B cell (primary cell): ENCODE results near the gene SWAP70. TPM values are rescaled to one million over a fixed set of nuclear protein-coding genes. Genes with fewer than 3 reads are reported as not detected.

Source experiments
- ATAC-seq: fragments of 200-7000 bp; cut with Tn5 transposase; one replicate; pipeline ENCODE4 v1.10.0; 2021; ENCODE audit warnings: low read depth, mild to moderate bottlenecking, moderate number of reproducible peaks, moderate library complexity
- CTCF ChIA-PET: fragments of 350-600 bp; sonication (Branson Sonifier 250); formaldehyde crosslinking; loops from one replicate; lab custom pipeline; 2021; ENCODE audit warnings: antibody characterized with exemption, inconsistent platforms; lab: Charles Lee
- POLR2A ChIA-PET: fragments of 350-600 bp; sonication (Branson Sonifier 250); formaldehyde crosslinking; loops from one replicate; lab custom pipeline; 2021; ENCODE audit warnings: antibody characterized with exemption; lab: Charles Lee
- DNase-seq: peaks from one replicate; pipeline ENCODE4 v3.0.0; 2013
- H2AFZ ChIP-seq: 2 replicates; pipeline ENCODE4 v1.6.1; 2012; ENCODE audit warnings: mild to moderate bottlenecking, low read depth, low read length; ENCODE audit not compliant: insufficient read depth, poor library complexity, severe bottlenecking
- H3K27ac ChIP-seq, 2 donors: 1 replicate in 1 of 2; 2 replicates in 1 of 2; pipeline ENCODE4 v1.5.1; 2012 to 2013; ENCODE audit warnings: low read length in 2 of 2, mild to moderate bottlenecking in 2 of 2, moderate library complexity in 1 of 2
- H3K27me3 ChIP-seq, 4 experiments: fragments of 200-600 bp in 1 of 4; sonication (generic) in 1 of 4; replicated peaks in 1 of 4; 1 replicate in 2 of 4; 2 replicates in 2 of 4; pipeline versions ENCODE4 v1.6.1 to v1.7.0; 2013 to 2016; ENCODE audit warnings: low read length in 3 of 4, mild to moderate bottlenecking in 2 of 4, mixed read lengths in 1 of 4, moderate library complexity in 1 of 4; ENCODE audit not compliant: insufficient read depth in 4 of 4, control insufficient read depth in 3 of 4; ENCODE audit errors: control extremely low read depth in 1 of 4
- H3K36me3 ChIP-seq, 2 experiments: replicated peaks in 1 of 2; 1 replicate in 1 of 2; 2 replicates in 1 of 2; pipeline versions ENCODE4 v1.6.1 to v1.7.1; 2013; ENCODE audit warnings: low read length in 1 of 2; ENCODE audit not compliant: insufficient read depth in 2 of 2, control insufficient read depth in 1 of 2; ENCODE audit errors: control extremely low read depth in 1 of 2, extremely low read depth in 1 of 2
- H3K4me1 ChIP-seq, 2 donors: fragments of 200-600 bp in 1 of 2; sonication (generic) in 1 of 2; 1 replicate in 1 of 2; 2 replicates in 1 of 2; pipeline versions ENCODE4 v1.5.1 to v1.6.1; 2013 to 2017; ENCODE audit warnings: low read length in 2 of 2; ENCODE audit not compliant: control insufficient read depth in 2 of 2, insufficient read depth in 2 of 2
- H3K4me2 ChIP-seq: replicated peaks from 2 replicates; pipeline ENCODE3; 2012; ENCODE audit warnings: mild to moderate bottlenecking, low read depth, low read length; ENCODE audit not compliant: poor library complexity, severe bottlenecking
- H3K4me3 ChIP-seq, 5 experiments: fragments of 200-600 bp in 1 of 5; sonication (generic) in 1 of 5; 1 replicate in 3 of 5; 2 replicates in 2 of 5; pipeline versions ENCODE4 v1.5.1 to v1.7.0; 2011 to 2016; ENCODE audit warnings: low read length in 4 of 5, mild to moderate bottlenecking in 4 of 5, low read depth in 2 of 5, control low read depth in 1 of 5, moderate library complexity in 1 of 5; ENCODE audit not compliant: insufficient read depth in 1 of 5; ENCODE audit errors: control extremely low read depth in 1 of 5, extremely low read depth in 1 of 5
- H3K79me2 ChIP-seq: fragments of 200-600 bp; sonication (generic); one replicate; pipeline ENCODE4 v1.6.0; 2016; ENCODE audit warnings: low read length; ENCODE audit not compliant: control insufficient read depth, insufficient read depth
- H3K9ac ChIP-seq: fragments of 200-600 bp; sonication (generic); 2 replicates; pipeline ENCODE4 v1.6.1; 2017; ENCODE audit warnings: mild to moderate bottlenecking, low read length, moderate library complexity
- H3K9me3 ChIP-seq, 3 donors: one replicate each; pipeline versions ENCODE4 v1.6.1 to v1.7.1; 2013; ENCODE audit warnings: low read length in 2 of 3; ENCODE audit not compliant: control insufficient read depth in 2 of 3, insufficient read depth in 1 of 3; ENCODE audit errors: control extremely low read depth in 1 of 3
- H4K20me1 ChIP-seq: 2 replicates; pipeline ENCODE4 v1.6.0; 2012; ENCODE audit warnings: mild to moderate bottlenecking, low read length; ENCODE audit not compliant: insufficient read depth, control insufficient read depth, poor library complexity, severe bottlenecking
- H3K27ac Mint-ChIP-seq: one replicate; pipeline ENCODE4 v1.8.0; 2021; ENCODE audit warnings: mixed read lengths
- H3K27me3 Mint-ChIP-seq: one replicate; pipeline ENCODE4 v1.8.0; 2021; ENCODE audit warnings: mixed read lengths
- H3K4me1 Mint-ChIP-seq: one replicate; pipeline ENCODE4 v1.8.0; 2021; ENCODE audit warnings: mixed read lengths
- H3K4me3 Mint-ChIP-seq: one replicate; pipeline ENCODE4 v1.8.0; 2021; ENCODE audit warnings: mixed read lengths
- H3K9me3 Mint-ChIP-seq: one replicate; pipeline ENCODE4 v1.8.0; 2022; ENCODE audit warnings: mixed read lengths; ENCODE audit not compliant: insufficient read depth
- CTCF ChIP-seq: fragments of 200-600 bp; IDR thresholded peaks from one replicate; pipeline ENCODE4 v1.8.0; 2022; ENCODE audit warnings: antibody characterized with exemption, mild to moderate bottlenecking
- EZH2 ChIP-seq: IDR thresholded peaks from 2 replicates; pipeline ENCODE4 v1.6.1; 2012; ENCODE audit warnings: borderline replicate concordance, low read depth, mild to moderate bottlenecking, moderate library complexity, low read length; ENCODE audit not compliant: insufficient read depth, poor library complexity, severe bottlenecking
- WGBS: methylation state at CpG from one replicate; pipeline ENCODE4 v1.1.5; 2013; ENCODE audit warnings: missing lambda C conversion rate; ENCODE audit not compliant: insufficient coverage; 5-methylcytosine and 5-hydroxymethylcytosine counted together
- intact Hi-C: fragments of 100-400 bp; cut with micrococcal nuclease; formaldehyde crosslinking; loops from one replicate; pipeline ENCODE4 v1.10.0; 2022
- polyA plus RNA-seq: library from polyadenylated mRNA; depleted of rRNA; stranded (reverse); fragments of >200 nt; gene quantifications from 2 replicates; pipeline ENCODE4 v1.2.3, GENCODE V29; 2012
- total RNA-seq, 2 donors: library from RNA; stranded (reverse); fragments of 120-200 nt in 1 of 2; gene quantifications; 1 replicate in 1 of 2; 2 replicates in 1 of 2; pipeline versions ENCODE4 v1.2.3 to v1.2.4, GENCODE V29; 2013 to 2022

Gene SWAP70
- total and polyA plus RNA-seq, 2 donors (not counting 1 experiment from before 2014, with no cell fraction given), result 69.8 to 200 TPM

GRCh38 chr11:9681583-9682372 lies 17.9 kb downstream of the SWAP70 start:
- Histone ChIP-seq H3K27ac (peak overlapping the region; percentile 62 to 85), H3K9ac (peak overlapping the region; percentile 42), H3K36me3 (peaks cover 5 to 38% of the 10 kb centered on the region in 2 experiments), H3K27me3 (no peaks in the 10 kb centered on the region), H2AFZ (peak overlapping the region; percentile 50), H3K4me1 (peaks cover 86 to 88% of the 10 kb centered on the region in 2 donors), H3K79me2 (peaks cover 99% of the 10 kb centered on the region), H3K4me3 (peak overlapping the region in 3 of 5 experiments; percentile 11 to 28 (median 22)), H3K4me2 (peak overlapping the region; percentile 64), H4K20me1 (no peaks in the 10 kb centered on the region), H3K9me3 (no peaks in the 10 kb centered on the region)
- DNase-seq (peak; percentile 71), ATAC-seq (peak; percentile 58)
- 58% methylated on average over 2 of the region's 2 CpGs for WGBS
- Mint-ChIP-seq H3K27ac (no peak overlapping the region), H3K9me3 (no peaks in the 10 kb centered on the region), H3K4me3 (no peak overlapping the region), H3K4me1 (peaks cover 67% of the 10 kb centered on the region), H3K27me3 (no peaks in the 10 kb centered on the region)
- intact Hi-C loops, result loop anchor here (2.0 kb wide), 2 partner anchors 13 to 17 kb away; no protein-coding TSS in a partner anchor
- POLR2A ChIA-PET, result interaction anchor here (0.6 to 1.2 kb wide), 2 partner anchors 16 to 20 kb away, joined by 3 to 6 read pairs; no protein-coding TSS in a partner anchor
- CTCF ChIA-PET, result interaction anchor here (0.8 to 12.4 kb wide), 6 partner anchors 11 to 81 kb away, joined by 3 to 94 read pairs (median 3); no protein-coding TSS in a partner anchor
- no peak for TF ChIP-seq CTCF
- TF ChIP-seq EZH2, result no peak
